ENCODE measurements around the gene AGBL1.

AGBL1 gene

DNA sequence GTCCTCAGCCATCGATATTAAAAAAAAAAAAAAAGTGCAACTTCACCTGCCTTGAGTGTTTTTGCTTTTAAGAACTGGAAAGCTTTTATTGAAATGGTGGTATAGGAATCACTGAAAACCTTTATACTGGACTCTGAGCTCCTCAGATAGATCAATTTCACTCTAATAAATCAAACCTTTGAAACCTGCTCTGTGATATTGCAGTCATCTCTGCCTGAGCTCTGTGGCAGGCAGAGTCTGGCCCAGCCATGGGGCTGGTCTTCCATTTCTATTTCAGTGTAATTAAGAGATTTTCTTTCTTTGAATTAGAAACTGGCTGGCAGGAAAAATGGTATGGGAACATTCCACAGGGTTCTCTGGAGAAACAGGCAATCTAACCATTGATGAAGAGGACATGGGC, 762.5 kb downstream of the AGBL1 start:
- no peak overlapping the region for H3K4me3 ChIP-seq (ENCODE audit: low read depth, low read length)
- TF ChIP-seq, protein P1, sequence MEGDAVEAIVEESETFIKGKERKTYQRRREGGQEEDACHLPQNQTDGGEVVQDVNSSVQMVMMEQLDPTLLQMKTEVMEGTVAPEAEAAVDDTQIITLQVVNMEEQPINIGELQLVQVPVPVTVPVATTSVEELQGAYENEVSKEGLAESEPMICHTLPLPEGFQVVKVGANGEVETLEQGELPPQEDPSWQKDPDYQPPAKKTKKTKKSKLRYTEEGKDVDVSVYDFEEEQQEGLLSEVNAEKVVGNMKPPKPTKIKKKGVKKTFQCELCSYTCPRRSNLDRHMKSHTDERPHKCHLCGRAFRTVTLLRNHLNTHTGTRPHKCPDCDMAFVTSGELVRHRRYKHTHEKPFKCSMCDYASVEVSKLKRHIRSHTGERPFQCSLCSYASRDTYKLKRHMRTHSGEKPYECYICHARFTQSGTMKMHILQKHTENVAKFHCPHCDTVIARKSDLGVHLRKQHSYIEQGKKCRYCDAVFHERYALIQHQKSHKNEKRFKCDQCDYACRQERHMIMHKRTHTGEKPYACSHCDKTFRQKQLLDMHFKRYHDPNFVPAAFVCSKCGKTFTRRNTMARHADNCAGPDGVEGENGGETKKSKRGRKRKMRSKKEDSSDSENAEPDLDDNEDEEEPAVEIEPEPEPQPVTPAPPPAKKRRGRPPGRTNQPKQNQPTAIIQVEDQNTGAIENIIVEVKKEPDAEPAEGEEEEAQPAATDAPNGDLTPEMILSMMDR (IDR thresholded peaks at IDR 0.05; ENCODE audit: low read depth, low read length, missing control alignments): no peak
- no peak for DNase-seq (ENCODE audit: low read depth)

DNA sequence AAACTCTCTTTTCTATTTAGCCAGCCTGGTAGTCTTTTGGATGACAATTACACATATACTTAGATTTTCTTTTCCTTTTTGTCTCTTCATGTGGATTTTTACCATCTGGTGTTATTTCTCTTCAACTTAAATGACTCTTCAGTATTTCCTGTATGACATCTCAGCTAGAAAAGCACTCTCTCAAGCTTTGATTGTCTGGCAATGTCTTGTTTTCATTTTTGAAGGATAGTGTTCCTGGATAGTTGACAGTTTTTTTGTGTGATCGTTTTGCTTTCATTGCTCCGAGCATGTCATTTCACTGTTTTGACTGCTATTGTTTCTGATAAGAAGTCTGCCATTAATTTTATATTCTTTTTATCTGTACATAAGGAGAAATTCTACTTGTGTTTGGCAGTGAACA, 766.4 kb downstream of the AGBL1 start:
- TF ChIP-seq, protein P1 (IDR thresholded peaks at IDR 0.05; ENCODE audit: low read depth, low read length, missing control alignments): no peak
- no peak for DNase-seq (ENCODE audit: low read depth)
- H3K4me3 ChIP-seq (ENCODE audit: low read depth, low read length): no peak overlapping the region

DNA sequence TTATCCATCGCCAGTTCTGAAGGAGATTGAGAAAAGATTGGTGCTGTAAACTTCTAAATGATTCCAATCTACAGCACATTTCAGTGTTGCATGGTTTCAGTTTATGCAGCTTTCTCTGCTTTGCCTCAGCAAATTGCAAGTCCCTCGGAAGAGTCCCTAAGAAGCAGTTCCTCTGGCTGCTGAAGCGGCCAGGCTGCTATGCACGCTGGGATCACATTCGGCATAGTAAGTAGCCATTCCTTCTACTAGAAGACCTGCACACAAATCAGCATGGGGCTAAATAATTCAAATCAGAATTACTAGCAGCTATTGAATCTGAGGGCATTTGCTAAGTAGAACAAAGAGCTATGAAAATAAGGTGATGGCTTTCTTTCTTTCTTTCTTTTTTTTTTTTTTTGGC, 769.5 kb downstream of the AGBL1 start:
- TF ChIP-seq, protein P1 (IDR thresholded peaks at IDR 0.05; ENCODE audit: low read depth, low read length, missing control alignments): no peak
- no peak for DNase-seq (ENCODE audit: low read depth)
- H3K4me3 ChIP-seq (ENCODE audit: low read depth, low read length): no peak overlapping the region

DNA sequence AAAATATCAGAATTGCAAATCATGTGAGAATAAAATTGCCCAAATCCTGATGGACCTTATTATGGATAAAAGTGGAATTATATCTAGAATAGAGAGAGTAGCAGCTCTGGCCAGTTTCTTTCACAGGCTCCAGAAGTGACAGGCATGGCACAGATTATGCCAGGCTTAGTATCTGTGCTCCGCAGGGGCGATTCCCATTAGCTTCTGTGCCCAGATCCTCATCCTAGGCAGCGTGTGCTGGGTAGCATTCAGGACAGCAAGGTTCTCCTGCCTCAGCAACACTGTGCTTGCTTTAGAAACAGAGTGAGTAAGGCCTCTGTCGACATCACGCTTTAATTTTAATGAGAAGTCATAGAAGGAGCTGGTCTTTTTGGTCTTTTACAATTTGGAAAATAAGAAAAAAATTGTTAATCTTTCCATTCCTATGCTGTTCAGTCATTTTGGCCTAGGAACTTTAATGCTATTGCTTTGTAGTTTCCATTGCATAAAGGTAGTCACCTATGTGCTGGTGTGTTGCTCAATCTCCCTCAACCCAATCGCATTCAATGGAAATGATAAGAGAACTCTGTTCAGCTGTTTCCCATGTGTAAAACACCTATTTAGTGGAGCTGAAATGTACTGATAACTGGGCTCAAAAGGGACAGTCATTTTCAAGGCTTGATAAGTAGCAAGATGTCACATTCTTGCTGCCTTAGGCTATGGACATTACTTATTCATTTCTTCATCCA, 770.1 kb downstream of the AGBL1 start:
- no peak overlapping the region for H3K4me3 ChIP-seq (ENCODE audit: low read depth, low read length)
- no peak for DNase-seq (ENCODE audit: low read depth)
- TF ChIP-seq, protein P1 (IDR thresholded peaks at IDR 0.05; ENCODE audit: low read depth, low read length, missing control alignments): no peak

DNA sequence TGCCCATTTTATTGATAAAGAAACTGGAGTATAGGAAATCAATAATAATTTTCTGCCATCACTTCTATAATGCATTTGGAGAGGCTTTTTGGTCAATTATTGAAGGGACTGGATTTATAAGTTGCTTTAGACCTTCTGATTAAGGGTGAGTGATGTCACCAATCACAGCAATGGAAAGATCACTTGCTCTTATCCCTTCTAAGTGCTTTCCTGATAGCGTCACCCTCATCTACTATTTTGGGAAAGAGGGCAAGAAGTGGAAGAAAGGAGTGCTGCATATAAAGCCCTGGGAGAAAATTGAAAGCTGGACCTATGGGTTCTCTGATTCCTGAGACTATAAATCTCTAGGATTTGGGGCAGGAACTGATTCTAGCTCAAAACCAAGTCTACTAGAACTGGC, 771.3 kb downstream of the AGBL1 start:
- TF ChIP-seq, protein P1 (IDR thresholded peaks at IDR 0.05; ENCODE audit: low read depth, low read length, missing control alignments): no peak
- no peak for DNase-seq (ENCODE audit: low read depth)
- no peak overlapping the region for H3K4me3 ChIP-seq (ENCODE audit: low read depth, low read length)

DNA sequence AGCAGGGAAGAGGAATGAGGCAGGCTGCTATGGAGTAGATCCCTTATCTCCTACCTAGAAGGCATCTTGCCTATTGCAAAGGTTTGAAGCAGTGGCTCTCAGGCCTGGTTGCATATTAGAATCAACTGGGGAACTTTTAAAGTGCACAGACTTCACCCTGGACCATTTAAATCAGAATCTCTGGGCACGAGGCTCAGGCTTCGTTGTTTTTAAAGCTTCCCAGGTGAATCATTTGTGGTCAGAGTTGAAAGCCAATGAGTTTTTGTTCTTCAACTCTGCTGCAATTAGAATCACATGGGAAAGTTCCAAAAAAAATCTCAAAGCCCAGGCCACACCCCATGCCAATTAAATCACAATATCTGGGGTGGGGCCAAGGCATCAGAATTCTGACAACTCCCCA, 773.1 kb downstream of the AGBL1 start:
- TF ChIP-seq, protein P1 (IDR thresholded peaks at IDR 0.05; ENCODE audit: low read depth, low read length, missing control alignments): no peak
- no peak for DNase-seq (ENCODE audit: low read depth)
- no peak overlapping the region for H3K4me3 ChIP-seq (ENCODE audit: low read depth, low read length)

DNA sequence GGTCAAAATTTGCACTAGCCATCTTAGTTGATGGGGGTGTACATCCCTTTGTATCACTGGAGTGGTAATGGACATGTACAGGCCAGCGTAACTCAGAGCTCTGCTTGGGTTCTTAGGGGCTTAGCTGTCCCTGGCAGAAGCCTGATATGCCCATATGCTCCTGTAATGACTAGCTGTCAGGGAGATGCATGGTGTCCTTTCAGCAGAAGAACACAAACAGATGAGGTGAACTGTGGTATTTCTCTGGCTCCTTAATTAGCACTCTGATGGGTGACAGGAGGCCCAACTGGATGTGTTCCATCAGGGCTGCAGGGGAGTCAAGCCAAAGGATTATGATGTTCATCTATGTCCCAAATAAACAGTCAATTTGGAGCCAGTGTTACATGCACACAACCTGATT, 774.5 kb downstream of the AGBL1 start:
- H3K4me3 ChIP-seq (ENCODE audit: low read depth, low read length): no peak overlapping the region
- TF ChIP-seq, protein P1 (IDR thresholded peaks at IDR 0.05; ENCODE audit: low read depth, low read length, missing control alignments): no peak
- DNase-seq (ENCODE audit: low read depth): no peak

All from GM12864 (cell line).